Left ventricle myocardium superior (tissue), 1 donor: Measurements from ENCODE around the gene CCDC73. TPM values are rescaled to one million over a fixed set of nuclear protein-coding genes. Genes with fewer than 3 reads are reported as not detected.
A peak's percentile ranks its signal among the peaks of the same experiment; 100 is the strongest.
"Not testable (repeated sequence)": the region's sequence is repeated elsewhere in the genome, so short reads cannot be mapped to it uniquely, and the experiment has no call there.

ENCODE experiments used
- ATAC-seq: fragments of 200-7000 bp; cut with Tn5 transposase; one replicate; pipeline ENCODE4 v1.9.1; 2020; ENCODE audit warnings: mild to moderate bottlenecking, moderate library complexity
- DNase-seq: peaks from one replicate; pipeline ENCODE4 v3.0.0-alpha.2; 2020
- intact Hi-C: fragments of 100-400 bp; cut with micrococcal nuclease; formaldehyde crosslinking; loops from one replicate; pipeline ENCODE4 v1.11.0; 2022
- total RNA-seq: library from RNA; stranded (reverse); fragmentation: NEBNext Ultra II Directional; extraction: Animal tissue kit (Norgen Biotek cat#: 25700); gene quantifications from one replicate; pipeline ENCODE4 v1.2.1, GENCODE V29; 2021
- donor health status: DM: no; HTN: yes; CAD: no; lungs with severe emphysema.

The CCDC73 gene
- total RNA-seq, 1 donor from 2014 or later = not detected

- intact Hi-C loops = no loop called here
- ATAC-seq (no peak), DNase-seq (no peak)
These were observed 71.1 kb downstream of the CCDC73 start for GRCh38 chr11:32723332-32723731.

GRCh38 chr11:32722255-32722654 is 72.2 kb downstream of the CCDC73 start:
- intact Hi-C loops = no loop called here
- ATAC-seq (no peak), DNase-seq (no peak)

GRCh38 chr11:32713496-32713895 is 81.0 kb downstream of the CCDC73 start:
- intact Hi-C loops = no loop called here
- ATAC-seq = no peak

GRCh38 chr11:32708978-32709377 is 85.5 kb downstream of the CCDC73 start:
- intact Hi-C loops = not testable (repeated sequence)

More at GRCh38 chr11:32713496-32713895, 81.0 kb downstream of the CCDC73 start:
- DNase-seq = no peak

GRCh38 chr11:32706985-32707741 is 87.3 kb downstream of the CCDC73 start:
- ATAC-seq (no peak), DNase-seq (no peak)
- intact Hi-C loops = no loop called here

More at GRCh38 chr11:32708978-32709377, 85.5 kb downstream of the CCDC73 start:
- not testable (repeated sequence) for DNase-seq, ATAC-seq

- no peak for DNase-seq
- intact Hi-C loops = no loop called here
- ATAC-seq = no peak
These were observed 89.0 kb downstream of the CCDC73 start for GRCh38 chr11:32705309-32706033.

GRCh38 chr11:32704775-32705174 is 89.7 kb downstream of the CCDC73 start:
- intact Hi-C loops = no loop called here
- DNase-seq (no peak), ATAC-seq (no peak)

- DNase-seq = no peak
- intact Hi-C loops = no loop called here
- no peak for ATAC-seq
These were observed 90.2 kb downstream of the CCDC73 start for GRCh38 chr11:32704261-32704660.

GRCh38 chr11:32701616-32702015 is 92.8 kb downstream of the CCDC73 start:
- intact Hi-C loops = no loop called here
- ATAC-seq (no peak), DNase-seq (no peak)

GRCh38 chr11:32698579-32698978 is 95.9 kb downstream of the CCDC73 start:
- no peak for DNase-seq
- intact Hi-C loops = no loop called here
- no peak for ATAC-seq

GRCh38 chr11:32671051-32671450 is 123.4 kb downstream of the CCDC73 start:
- DNase-seq (no peak), ATAC-seq (peak; percentile 85)
- intact Hi-C loops = no loop called here

- intact Hi-C loops = no loop called here
- DNase-seq = no peak
- ATAC-seq = no peak
These were observed 134.8 kb downstream of the CCDC73 start for GRCh38 chr11:32659672-32660071.

GRCh38 chr11:32658639-32659406 is 135.6 kb downstream of the CCDC73 start:
- DNase-seq = no peak
- no peak for ATAC-seq
- intact Hi-C loops = no loop called here

GRCh38 chr11:32643526-32643925 is 150.9 kb downstream of the CCDC73 start:
- intact Hi-C loops = no loop called here
- DNase-seq (no peak), ATAC-seq (no peak)

- ATAC-seq = no peak
- intact Hi-C loops = no loop called here
These were observed 153.1 kb downstream of the CCDC73 start for GRCh38 chr11:32641361-32641760.

GRCh38 chr11:32635819-32636218 is 158.6 kb downstream of the CCDC73 start:
- intact Hi-C loops = no loop called here
- ATAC-seq (no peak), DNase-seq (no peak)

More at GRCh38 chr11:32641361-32641760, 153.1 kb downstream of the CCDC73 start:
- DNase-seq = no peak

- no peak for ATAC-seq
- intact Hi-C loops = no loop called here
- DNase-seq = no peak
These were observed 163.6 kb downstream of the CCDC73 start for GRCh38 chr11:32630844-32631243.

- intact Hi-C loops = no loop called here
- peak; percentile 46 for ATAC-seq
- no peak for DNase-seq
These were observed 177.6 kb downstream of the CCDC73 start for GRCh38 chr11:32616903-32617302.

GRCh38 chr11:32615422-32615821 is 179.0 kb downstream of the CCDC73 start:
- ATAC-seq (no peak), DNase-seq (no peak)
- intact Hi-C loops = no loop called here
